GM21529 (cell line): ENCODE results near the gene ZNF541.
"Not testable (repeated sequence)": the region's sequence is repeated elsewhere in the genome, so short reads cannot be mapped to it uniquely, and the experiment has no call there.

Experiments
- ATAC-seq: cut with Tn5 transposase; IDR thresholded peaks from one replicate; pipeline ENCODE4 v1.9.1; 2021; ENCODE audit not compliant: unreplicated experiment

The ZNF541 gene

DNA sequence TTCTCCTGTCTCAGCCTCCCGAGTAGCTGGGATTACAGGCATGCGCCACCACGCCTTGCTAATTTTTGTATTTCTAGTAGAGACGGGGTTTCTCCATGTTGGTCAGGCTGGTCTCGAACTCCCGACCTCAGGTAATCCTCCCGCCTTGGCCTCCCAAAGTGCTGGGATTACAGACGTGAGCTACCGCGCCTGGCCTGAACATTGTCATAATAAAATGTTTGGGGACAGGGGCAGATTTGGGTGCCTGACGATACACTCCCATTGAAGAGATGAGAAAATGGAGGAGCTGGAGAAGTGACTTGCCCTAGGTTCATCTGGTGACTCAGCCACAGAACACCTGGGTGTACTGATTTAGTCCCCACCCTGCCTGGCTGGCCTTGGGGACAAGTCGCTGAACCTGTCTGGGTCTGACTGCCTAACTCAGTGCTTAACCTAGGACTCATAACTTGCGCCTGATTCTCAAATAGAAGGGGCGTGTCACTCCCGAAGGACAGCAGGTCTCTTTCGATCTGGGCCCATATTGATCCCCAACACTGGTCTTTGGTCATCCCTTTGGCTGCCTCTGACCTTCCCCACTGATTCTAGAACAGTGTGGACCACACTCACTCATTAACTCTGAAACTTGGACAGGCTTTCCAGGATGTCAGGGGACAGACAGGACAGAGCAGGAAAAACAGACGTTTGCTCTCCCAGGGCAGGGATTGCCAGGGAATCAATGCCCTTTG lies 28.4 kb upstream of the ZNF541 start:
- ATAC-seq, result no peak

GRCh38 chr19:47600246-47601179 lies 27.6 kb upstream of the ZNF541 start:
- peak; percentile 95 for ATAC-seq

GRCh38 chr19:47599671-47600245 lies 26.8 kb upstream of the ZNF541 start:
- not testable (repeated sequence) for ATAC-seq

DNA sequence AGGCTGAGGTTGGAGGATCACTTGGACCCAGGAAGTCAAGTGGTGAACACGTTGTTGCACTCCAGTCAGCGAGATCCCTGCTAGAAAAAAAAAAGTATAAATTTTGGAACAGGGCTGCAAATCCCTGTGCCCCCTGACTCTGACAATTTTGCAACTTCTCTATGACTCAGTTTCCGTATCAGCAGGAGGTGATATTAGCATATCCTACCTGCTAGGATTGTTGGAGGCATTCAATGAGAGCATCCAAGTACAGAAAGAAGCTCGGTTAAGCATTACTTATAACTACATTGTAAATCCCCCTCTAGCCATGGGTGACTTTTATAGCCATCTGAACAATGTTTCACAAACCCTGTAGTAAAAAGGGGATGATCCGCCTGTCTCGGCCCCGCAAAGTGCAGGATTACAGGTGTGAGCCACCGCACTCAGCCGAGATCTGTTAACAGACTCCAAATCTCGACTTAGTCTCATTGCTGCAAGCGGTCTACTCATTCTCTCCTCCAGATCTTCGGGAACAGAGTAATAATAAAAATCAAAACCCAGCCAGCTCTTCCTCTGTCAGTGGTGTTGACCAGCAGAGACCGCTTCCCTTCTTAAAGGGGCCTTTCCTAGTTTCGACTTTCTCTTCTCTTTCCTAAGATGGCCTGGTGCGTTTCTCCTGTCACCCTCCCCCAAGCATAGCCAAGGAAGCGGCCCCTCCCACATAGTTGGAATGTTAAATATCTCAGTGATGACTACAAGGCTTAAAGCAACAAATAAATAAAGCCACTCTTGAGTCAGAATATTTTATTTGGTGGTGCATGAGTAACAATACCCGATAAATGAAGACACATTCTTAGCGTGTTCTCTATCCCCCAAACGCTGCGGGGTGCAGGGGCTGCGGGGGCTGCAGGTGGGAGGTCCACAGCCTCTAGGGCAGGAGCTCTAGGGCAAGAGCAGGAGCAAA lies 25.7 kb upstream of the ZNF541 start:
- no peak for ATAC-seq

DNA sequence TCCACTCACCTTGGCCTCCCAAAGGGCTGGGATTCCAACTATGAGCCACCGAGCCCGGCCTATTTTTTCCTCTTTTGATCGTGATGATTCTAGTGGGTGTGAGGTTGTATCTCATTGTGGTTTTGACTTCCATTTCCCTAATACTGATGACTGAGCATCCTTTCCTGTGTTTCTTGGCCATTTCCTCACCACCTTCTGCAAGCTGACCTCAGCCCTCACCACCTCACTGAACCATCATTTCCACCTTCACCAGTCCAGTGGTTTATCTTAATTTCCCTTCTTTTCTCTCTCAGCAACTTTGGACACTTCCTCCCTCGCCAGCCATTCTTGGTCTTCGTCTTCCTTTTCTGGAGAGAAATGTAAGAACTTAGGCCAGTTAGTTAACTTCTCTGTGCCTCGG lies 23.0 kb upstream of the ZNF541 start:
- ATAC-seq, result no peak

GRCh38 chr19:47593860-47594259 lies 20.9 kb upstream of the ZNF541 start:
- ATAC-seq, result no peak

DNA sequence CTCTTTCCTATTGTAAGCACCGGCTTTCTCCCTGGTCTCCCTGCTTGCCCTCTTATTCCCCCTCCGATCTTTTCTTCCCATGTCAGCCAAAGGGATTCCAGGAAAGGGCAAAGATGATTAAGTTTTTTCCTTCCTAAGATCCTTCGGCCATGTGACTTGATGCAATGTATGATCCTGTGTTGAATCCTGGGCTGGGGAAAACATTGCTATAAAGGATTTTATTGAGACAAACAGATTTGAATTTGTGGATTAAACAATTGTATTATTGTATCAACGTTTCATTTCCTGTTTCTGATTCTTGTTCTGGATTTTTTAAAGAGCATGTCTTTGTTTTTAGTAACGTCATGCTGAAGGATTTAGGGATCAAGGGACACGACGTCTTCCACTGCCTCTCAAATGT lies 16.9 kb upstream of the ZNF541 start:
- ATAC-seq, result no peak

GRCh38 chr19:47587295-47587694 lies 14.3 kb upstream of the ZNF541 start:
- no peak for ATAC-seq

GRCh38 chr19:47583161-47583560 lies 10.2 kb upstream of the ZNF541 start:
- not testable (repeated sequence) for ATAC-seq

DNA sequence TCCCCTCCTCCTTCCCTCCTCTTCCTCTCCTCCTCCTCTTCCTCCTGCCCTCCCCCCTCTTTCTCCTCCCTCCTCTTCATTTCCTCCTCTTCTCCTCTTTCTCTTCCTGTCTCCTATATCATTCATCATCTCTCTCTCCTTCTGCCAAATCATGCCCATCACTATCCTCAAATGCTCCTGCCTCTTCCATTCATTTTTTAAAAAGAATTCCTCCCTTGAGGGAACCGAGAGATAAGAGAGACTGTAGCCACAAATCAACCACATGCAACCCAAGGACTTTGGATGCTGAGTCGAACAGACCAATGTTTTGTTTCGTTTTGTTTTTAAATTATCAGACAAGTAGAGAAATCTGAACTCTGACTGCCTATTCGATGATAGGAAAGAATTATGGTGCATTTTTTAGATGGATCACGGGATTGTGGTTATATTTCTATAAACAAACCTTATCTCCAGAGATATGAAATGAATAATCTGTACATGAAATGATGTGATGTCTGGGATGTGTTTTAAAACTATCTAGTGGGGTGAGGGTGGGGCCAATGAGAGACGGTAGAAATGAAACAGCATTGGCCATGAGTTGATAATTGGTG lies 9.5 kb upstream of the ZNF541 start:
- no peak for ATAC-seq

DNA sequence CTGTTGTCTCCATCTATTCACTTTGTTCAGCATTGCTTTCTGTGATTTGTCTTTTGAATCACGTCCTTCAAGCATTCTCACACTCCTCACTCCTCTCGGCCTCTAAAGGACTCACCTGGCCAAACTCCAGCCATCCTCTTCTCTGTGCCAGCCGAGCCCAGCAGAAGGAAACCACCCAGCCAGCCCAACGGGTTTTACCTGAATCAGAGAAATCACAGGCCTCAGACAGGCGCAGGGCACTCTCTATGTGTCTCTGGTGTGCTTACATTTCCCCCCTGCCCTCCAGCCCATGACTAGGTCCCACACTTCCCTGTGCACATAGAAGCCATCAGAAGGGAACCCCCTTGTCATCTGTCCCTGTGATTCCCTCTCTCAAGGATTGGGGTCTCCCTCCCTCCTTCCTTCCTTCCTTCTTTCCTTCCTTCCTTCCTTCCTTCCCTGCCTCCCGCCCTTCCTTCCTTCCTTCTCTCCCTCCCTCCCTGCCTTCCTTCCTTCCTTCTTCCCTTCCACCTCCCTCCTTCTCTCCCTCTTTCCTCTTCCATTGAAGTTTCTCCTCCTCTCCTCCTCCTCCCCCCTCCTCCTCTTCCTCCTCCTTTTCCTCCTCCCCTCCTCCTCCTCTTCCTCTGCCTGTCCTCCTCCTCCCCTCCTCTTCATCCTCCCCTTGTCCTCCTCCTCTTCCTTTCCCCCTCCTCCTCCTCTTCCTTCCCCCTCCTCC lies 8.8 kb upstream of the ZNF541 start:
- ATAC-seq, result no peak

GRCh38 chr19:47580397-47580796 lies 7.4 kb upstream of the ZNF541 start:
- no peak for ATAC-seq

DNA sequence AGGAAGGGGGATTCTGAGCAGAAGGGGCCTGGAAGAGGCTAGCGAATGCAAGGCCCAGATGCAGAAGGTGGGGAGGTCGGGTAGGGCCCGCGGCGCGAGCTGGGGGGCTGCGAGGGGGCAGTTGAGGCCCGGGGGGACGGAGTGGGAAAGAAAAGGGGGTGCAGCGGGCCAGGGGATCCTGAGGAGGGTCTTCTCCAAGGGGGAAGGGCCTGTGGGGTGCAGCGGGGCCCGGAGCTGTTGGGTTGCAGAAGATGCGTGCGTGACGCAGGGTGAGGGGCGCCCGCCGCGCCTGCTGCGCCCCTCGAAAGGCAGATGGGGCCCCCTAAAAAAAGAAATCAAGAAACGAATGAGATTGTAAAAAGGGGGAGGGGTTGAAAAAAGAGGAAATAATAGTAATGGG lies 313 bp downstream of the ZNF541 start:
- ATAC-seq, result no peak

- no peak for ATAC-seq
Observed at GRCh38 chr19:47569331-47569730, 3.6 kb downstream of the ZNF541 start.

GRCh38 chr19:47564081-47564480 lies 8.9 kb downstream of the ZNF541 start:
- ATAC-seq, result no peak

DNA sequence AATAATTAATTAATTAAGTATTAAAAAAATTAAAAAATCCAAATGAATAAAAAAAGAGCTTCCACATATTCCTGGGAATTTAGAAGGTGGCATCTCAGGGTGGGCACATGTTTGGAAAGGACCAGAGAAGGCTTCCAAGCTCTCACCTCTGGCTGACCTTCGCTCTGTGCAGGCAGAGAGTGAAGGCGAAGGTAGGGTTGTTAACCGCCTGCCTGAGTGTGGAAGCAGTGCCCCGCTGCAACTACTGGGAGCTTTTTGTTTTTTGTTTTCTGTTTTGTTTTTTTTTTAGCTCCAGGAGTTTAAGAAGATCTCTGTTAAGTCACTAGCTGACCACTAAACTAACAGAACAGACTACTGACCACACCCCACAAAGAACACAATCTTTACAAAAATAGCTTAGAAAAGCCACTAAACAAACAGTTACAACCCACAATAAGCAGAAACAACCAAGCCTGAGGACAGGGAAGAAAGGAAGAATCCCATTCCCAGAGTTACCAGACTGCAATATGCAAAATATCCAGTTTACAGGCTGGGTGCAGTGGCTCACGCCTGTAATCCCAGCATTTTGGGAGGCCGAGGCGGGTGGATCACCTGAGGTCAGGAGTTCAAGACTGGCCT lies 11.4 kb downstream of the ZNF541 start:
- ATAC-seq, result no peak

GRCh38 chr19:47560999-47561398 lies 11.9 kb downstream of the ZNF541 start:
- ATAC-seq, result no peak

DNA sequence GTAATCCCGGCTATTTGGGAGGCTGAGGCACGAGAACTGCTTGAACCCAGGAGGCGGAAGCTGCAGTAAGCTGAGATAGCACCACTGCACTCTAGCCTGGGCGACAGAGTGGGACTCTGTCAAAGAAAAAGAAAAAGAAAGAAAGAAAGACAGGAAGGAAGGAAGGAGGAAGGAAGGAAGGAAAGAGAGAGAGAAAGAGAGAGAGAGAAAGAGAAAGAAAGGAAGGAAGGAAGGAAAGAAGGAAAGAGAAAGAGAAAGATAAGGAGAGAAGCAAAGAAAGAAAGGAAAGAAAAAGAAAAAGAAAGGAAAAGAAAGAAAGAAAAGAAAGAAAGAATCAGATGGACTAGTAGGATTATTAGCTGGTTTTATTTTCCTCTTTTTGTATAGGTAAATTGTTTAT lies 22.8 kb downstream of the ZNF541 start:
- no peak for ATAC-seq

- no peak for ATAC-seq
Observed at GRCh38 chr19:47549261-47549862, 23.6 kb downstream of the ZNF541 start.
